GM21526 (cell line): ENCODE measurements around the gene MND1.
"Not testable (repeated sequence)": the region's sequence is repeated elsewhere in the genome, so short reads cannot be mapped to it uniquely, and the experiment has no call there.

ENCODE experiments used
- ATAC-seq: cut with Tn5 transposase; IDR thresholded peaks from one replicate; pipeline ENCODE4 v1.9.1; 2021; ENCODE audit warnings: moderate library complexity; ENCODE audit not compliant: unreplicated experiment, low FRiP score

Gene MND1

DNA sequence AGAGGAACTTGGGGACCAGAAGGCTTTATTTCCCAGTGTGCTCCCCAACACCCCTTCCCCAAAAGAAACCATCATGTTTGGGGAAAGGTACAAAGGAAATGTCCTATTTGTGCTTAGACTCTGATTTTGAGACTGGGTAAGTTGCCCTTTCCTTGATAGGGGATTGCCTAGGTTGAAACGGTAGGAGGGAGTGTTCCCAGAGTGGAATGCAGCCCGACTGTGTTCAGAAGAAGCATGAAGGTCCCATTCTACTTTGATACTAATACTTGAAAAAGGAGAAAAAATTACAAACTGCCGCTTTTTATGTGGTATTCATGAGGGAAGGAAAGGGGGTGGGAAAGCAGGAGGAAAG, 89.2 kb downstream of the MND1 start:
- ATAC-seq: peak; percentile 9

DNA sequence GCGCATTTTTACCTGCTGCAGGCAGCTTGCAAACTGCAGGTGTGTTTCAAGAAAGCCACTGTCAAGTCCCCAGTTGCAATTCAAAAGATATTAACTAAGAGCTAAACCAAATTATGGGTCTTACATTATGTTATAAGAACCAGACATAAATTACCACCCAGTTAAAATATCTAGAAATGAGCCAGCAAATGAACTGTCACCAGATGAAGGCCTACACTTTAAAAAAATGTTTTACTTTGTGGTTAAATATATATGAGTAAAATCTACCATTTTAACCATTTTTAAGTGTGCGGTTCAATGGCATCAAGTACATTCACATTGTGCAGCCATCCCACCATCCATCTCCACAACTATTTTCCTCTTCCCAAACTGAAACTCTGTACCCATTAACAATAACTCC, 89.7 kb downstream of the MND1 start:
- no peak for ATAC-seq

DNA sequence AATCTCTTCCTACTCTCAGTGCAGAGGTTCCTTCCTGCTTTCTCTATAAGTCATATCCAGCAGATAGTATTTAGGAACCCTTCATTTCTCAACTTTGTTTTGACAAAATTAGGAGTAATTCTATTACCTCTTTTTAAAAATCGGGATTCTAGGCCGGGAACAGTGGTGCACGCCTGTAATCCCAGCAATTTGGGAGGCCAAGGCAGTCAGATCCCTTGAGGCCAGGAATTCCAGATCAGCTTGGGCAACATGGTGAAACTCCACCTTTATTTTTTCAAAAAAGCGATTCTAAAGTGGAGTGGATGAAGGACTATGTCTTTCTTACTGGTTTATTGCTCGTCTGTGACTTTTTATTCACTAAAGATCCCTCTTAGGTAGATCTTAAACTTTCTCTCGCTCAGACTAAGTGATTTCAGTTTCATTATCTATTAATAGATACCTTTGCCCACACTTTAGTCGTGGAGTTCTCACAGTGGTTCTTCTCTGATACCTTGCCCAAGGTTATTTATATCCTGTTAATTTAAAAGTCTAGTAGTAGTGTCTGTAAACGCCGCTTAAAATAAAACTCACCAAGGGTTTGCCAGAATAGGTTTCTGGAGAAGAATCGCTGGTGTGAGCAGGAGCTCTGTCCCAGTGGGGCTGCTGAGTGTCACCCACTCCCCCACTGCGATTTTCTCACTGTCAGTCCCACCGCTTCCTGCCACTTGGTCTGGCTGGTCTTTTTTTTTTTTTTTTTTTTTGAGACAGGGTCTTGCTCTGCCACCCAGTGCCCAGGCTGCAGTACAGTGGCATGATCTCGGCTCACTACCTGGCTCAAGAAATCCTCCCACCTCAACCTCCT, 94.6 kb downstream of the MND1 start:
- ATAC-seq: peak; percentile 66

DNA sequence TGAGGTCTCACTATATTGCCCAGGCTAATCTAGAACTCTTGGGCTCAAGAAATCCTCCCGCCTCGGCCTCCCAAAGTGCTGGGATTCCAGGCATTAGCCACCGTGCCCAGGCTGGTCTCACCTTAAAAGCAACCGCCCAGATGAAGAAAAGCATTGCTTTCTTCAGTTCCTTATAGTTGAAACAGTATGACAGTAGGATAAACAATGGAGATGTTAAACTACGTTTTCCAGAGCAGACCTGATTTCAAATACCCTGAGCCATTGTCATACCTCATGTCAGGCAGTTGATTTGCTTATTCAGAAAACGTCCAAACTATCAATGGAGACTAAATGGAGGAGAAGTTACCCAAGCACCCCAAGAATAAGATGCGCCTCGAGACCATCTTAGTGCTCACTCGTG, 95.3 kb downstream of the MND1 start:
- ATAC-seq: no peak

DNA sequence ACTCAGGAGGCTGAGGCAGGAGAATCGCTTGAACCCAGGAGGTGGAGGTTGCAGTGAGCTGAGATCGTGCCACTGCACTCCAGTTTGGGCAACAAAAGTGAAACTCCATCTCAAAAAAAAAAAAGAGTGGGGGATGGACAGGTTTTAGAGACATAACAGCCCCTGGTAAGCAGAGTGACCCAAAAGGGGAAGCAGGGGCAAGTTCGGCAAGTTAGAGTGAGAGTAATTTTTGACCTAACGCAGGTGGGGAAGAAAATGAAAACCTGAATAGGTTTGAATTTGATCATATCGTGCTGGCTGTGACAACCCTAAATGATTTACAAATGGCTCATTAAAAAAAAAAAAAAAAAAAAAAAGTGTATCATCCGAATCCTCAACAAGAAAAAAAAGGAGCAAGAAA, 96.0 kb downstream of the MND1 start:
- no peak for ATAC-seq

DNA sequence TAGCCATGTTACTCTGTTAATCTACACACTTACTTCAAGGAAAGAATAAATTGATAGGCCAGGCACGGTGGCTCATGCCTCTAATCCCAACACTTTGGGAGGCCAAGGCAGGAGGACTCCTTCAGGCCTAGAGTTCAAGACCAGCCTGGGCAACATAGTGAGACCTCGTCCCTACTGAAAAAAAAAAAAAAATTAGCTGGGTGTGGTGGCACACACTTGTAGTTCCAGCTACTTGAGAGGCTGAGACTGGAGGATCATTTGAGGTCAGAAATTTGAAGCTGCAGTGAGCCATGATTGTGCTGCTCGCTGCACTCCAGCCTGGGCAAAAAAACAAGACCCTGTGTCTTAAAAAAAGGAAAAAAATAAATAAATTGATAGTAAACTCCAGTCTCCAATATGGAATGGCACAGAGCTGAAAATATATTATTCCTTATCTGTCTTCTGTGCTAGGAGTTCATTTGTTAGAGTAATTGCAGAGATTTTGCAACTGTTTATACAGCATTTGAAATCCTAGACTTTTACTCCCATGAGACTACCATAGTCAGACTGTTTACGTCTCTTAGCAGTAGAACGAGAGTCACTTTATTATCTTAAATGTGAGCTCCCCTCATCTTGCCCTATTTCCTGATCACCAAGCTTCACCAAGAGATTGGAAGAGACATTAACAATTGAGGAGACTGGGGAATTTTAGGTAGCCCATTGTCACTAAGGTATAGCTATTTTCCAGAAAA, 102.9 kb downstream of the MND1 start:
- ATAC-seq: no peak

DNA sequence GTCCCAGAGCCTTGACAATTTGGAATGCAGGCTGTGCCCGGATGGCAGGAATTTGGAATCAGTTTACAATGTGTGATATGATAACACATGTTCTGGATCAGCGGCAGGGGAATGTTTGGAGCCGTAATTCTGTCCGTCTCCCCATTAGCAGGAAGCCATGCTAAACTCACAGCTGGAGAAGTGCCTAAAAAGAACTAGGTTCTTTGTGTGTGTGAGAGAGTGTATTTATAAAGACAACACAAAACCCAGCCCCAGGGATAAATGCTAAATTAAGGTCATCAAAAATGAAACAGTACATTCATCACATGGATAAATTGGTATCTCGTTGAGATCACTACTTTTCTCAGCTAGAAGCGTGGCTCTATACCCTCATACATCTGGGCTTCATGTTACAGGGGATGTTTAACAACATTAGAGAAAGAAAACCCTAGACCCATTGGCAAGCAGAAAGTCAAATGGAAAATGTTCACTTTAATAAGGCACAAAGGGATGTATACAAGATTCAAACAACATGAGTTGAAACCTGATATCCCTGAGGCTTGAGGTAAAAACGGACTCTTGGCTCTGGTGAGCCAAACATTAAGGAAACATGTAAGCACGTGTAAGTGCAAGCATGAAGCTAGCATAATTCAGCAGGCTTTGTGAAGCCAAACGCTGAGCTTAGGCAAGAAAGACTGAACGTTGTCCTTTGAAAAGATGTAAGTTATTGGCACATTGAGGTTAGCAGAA, 103.7 kb downstream of the MND1 start:
- ATAC-seq: no peak

DNA sequence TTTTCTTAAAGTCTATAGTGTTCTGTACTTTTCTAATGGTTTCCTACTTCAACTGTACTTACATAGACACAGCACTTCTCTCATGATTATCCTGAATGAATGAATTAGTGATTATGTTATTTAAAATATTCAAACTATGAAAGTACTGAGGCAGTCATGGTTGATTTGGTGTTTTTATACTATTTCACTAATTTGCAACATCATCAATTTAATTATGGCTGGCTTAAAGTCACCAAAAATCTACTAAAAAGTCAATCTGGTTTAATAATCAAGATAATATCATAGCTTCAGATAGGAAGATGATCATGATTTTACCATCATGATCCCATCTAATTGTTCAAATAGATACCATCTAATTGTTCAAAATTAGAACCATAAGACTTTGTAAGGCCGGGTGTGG, 104.8 kb downstream of the MND1 start:
- ATAC-seq: no peak

DNA sequence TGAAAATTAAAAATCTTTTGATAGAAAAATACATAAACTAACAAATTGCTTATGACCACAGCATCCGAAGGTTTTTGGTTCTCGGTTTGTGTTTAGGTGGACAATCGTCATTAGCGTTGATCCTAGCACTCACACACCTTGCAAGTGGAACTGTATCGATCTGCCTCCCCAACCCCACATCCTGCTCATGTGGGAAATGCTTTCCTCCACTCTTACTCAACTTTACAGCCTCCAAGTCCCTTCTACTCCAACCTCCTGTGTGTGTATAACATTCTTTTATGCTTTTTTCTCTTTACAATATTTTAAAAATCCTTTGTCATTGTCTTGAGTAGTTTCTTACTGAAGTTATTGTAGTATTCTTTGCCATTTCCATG, 106.0 kb downstream of the MND1 start:
- ATAC-seq: no peak

DNA sequence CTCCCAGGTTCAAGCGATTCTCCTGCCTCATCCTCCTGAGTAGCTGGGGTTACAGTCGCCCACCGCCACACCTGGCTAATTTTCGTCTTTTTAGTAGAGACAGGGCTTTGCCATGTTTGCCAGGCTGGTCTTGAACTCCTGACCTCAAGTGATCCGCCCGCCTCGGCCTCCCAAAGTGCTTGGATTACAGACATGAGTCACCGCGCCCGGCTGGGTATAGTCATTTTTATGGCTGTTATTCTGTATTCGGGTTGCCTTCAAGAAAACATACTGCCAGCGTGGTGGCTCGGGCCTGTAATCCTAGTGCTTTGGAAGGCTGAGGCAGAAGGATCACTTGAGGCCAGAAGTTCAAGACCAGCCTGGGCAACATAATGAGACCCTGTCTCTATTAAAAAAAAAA, 106.7 kb downstream of the MND1 start:
- ATAC-seq: not testable (repeated sequence)

DNA sequence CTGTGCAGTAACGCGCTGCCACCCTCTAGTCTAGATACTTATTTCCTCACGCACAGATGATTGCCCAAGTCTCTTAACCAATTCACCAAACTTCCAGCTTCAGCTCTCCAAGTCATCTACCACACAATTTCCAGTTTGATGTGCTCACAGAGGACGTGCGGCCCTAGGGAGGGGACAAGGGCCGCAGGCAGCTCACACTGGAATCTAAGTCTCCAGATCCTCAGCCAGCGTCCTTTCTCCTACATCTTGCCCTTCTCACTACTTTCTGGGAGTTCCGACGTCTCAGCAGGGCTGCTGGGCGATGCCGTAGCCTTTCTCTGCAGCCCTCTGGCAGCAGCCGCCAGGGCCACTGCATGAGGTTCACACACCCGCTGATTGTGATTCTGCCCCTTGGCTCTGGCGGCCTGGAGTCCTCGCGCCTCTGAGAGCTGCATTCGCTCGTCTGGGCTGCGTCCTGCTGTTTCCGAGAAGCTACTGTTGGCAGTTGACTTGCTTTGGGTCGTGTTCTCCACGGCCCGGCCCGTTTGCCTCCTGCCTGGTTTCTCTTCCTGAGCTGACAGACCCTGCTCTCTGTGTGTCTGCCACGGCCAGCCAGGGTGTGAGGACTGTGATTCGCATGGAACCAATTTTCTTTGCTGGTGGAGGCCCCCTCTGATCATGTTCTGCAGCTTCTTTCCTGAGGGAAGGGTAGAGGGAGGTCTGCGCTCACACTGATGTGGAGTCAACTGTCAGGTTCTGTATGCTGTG, 107.6 kb downstream of the MND1 start:
- no peak for ATAC-seq

DNA sequence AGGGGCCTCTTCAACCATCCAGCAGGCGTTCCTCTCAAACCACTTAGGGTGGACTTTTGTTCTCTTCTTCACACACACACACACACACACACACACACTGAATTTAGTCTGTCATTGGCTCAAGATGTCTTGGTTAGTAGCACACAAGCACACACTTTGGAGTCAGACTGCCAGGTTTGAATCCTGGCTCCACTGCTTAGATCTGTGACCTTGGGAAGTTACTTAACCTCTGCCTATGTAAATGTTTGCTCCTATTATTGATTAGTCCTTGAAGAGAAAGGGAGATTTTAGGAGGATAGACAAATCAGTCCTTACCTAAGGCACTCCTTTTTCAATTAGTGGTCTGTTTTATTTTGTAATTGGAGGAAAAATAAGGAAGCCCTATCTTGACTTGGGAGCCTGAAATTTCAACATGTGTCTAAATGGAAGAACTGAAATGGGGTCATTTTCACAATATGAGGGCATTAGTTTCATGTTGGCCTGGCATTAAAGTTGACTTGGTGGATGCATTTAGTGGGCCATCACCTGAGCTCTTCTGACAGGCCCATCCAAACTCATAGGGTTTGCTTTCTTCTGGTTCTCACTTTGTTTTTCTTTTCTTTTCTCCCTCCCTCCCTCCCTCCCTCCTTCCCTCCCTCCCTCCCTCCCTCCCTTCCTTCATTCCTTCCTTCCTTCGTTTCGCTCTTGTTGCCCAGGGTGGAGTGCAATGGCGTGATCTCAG, 108.3 kb downstream of the MND1 start:
- no peak for ATAC-seq

DNA sequence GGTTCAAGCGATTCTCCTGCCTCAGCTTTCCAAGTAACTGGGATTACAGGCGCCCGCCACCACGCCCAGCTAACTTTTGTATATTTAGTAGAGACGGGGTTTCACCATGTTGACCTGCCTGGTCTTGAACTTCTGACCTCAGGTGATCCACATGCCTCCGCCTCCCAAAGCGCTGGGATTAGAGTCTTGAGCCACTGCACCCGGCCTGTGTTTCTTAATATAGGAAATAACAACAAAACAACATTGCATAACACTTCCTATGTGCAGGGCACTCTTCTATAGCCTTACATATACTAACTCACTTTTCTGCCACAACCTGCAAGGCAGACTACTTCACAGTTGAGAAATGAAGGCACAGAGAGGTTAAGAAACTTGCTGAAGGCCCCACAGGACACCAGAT, 108.9 kb downstream of the MND1 start:
- no peak for ATAC-seq

DNA sequence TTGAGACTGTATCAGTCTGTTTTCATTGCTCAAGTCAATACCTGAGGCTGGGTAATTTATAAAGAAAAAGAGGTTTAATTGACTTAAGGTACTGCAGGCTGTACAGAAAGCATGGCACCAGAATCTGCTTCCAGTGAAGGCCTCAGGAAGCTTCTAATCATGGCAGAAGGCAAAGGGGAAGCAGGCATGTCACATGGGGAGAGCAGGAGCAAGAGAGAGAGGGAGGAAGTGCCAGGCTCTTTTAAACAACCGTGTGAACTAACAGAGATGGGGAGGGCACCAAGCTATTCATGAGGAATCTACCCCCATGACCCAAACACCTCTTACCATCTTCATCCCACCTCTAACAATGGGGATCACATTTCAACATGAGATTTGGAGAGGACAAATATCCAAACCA, 114.5 kb downstream of the MND1 start:
- no peak for ATAC-seq

DNA sequence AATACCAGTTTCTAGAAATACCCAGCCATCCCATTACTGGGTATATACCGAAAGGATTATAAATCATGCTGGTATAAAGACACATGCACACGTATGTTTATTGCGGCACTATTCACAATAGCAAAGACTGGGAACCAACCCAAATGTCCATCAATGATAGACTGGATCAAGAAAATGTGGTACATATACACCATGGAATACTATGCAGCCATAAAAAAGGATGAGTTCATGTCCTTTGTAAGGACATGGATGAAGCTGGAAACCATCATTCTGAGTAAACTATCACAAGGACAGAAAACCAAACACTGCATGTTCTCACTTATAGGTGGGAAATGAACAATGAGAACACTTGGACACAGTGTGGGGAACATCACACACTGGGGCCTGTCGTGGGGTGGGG, 117.1 kb downstream of the MND1 start:
- not testable (repeated sequence) for ATAC-seq

DNA sequence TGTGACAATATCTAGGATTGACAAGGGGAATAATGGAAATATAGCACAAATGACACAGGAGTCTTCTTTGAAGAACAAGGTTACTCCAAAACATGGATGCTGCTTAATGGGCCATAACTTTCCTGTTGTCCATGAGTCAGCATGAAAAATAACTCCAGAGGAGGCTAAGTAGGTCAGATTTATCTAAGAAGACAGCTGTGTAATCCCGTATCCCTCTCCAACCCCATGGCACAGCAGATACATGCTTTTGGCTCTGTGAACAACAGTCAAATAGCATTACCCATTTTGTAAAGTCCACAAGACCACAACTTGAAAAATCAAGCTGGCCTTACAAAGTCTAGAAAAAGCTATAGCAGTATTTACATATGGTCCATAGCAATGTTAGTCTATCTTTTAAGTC, 119.6 kb downstream of the MND1 start:
- ATAC-seq: no peak
